ENCODE results near the gene ERFL.

DNA sequence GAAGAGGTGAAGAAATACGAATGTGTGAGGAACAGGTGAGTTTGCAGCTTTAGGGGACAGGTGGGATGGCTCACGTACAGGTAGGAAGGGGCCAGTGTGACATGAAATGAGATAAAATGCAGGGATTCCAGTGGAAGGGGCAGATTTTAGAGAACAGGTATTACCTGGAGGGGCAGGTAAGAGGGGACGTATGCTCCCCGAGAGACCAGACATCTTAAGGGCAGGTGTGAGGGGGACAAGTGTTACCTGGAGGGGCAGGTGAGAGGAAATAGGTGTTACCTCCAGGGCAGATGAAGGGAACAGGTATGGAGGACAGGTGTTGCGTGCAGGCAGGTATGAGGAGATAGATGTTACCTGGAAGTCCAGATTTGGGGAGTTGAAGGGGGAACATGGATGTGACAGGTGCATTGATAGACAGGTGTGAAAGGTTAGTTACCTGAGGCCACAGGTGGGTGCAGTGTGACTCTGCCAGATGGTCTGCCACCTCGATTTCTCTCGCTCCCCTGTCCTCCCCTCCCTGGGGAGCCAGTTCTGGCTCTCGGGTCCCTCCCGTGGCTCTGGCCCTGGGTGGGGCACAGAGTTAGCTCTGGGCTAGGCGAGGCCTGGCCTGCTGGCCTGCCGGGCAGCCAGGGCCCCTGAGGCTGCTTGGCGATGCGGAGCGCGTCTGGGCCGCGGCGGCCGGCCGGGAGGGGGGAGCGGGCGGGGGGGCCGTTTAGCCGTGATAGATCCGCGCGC lies 2.1 kb downstream of the ERFL start:
- TF ChIP-seq POLR2A (IDR thresholded peaks at IDR 0.05): no peak
- TF ChIP-seq, protein P1, sequence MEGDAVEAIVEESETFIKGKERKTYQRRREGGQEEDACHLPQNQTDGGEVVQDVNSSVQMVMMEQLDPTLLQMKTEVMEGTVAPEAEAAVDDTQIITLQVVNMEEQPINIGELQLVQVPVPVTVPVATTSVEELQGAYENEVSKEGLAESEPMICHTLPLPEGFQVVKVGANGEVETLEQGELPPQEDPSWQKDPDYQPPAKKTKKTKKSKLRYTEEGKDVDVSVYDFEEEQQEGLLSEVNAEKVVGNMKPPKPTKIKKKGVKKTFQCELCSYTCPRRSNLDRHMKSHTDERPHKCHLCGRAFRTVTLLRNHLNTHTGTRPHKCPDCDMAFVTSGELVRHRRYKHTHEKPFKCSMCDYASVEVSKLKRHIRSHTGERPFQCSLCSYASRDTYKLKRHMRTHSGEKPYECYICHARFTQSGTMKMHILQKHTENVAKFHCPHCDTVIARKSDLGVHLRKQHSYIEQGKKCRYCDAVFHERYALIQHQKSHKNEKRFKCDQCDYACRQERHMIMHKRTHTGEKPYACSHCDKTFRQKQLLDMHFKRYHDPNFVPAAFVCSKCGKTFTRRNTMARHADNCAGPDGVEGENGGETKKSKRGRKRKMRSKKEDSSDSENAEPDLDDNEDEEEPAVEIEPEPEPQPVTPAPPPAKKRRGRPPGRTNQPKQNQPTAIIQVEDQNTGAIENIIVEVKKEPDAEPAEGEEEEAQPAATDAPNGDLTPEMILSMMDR (IDR thresholded peaks at IDR 0.05): no peak
